ENCODE data around the gene LUZP2. TPM values are rescaled to one million over a fixed set of nuclear protein-coding genes. Genes with fewer than 3 reads are reported as not detected.

Gene LUZP2
- polyA plus RNA-seq, 1 experiment = 1.6 TPM

DNA sequence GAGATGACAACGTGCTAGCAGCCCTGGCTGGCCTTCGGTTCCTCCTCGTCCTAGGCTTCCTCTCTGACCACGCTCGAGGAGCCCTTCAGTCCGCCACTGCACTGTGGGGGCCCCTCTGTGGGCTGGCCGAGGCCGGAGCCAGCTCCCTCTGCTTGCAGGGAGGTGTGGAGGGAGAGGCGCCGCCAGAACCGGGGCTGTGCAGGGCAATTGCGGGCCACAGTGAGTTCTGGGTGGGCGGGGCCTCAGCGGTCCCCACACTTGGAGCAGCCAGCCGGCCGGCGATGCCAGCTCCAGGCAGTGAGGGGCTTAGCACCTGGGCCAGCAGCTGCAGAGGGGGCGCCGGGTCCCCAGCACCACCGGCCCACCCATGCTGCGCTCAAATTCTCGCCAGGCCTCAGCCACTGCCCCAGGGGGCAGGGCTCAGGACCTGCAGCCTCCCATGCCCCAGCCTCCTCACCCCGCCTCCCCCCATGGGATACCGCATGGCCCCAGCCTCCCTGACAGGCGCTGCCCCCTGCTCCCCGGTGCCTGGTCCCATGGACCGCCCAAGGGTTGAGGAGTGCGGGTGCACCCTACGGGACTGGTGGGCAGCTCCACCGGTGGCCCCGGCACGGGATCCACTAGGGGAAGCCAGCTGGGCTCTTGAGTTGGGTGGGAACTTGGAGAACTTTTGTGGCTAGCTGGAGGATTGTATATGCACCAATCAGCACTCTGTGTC is 399.4 kb downstream of the LUZP2 start:
- H3K4me3 ChIP-seq (ENCODE audit: low read depth, low read length) = no peak overlapping the region
- no peaks in the 10 kb centered on the region for H3K27me3 ChIP-seq (ENCODE audit: control insufficient read depth, insufficient read depth, low read length)
- TF ChIP-seq, protein P1, sequence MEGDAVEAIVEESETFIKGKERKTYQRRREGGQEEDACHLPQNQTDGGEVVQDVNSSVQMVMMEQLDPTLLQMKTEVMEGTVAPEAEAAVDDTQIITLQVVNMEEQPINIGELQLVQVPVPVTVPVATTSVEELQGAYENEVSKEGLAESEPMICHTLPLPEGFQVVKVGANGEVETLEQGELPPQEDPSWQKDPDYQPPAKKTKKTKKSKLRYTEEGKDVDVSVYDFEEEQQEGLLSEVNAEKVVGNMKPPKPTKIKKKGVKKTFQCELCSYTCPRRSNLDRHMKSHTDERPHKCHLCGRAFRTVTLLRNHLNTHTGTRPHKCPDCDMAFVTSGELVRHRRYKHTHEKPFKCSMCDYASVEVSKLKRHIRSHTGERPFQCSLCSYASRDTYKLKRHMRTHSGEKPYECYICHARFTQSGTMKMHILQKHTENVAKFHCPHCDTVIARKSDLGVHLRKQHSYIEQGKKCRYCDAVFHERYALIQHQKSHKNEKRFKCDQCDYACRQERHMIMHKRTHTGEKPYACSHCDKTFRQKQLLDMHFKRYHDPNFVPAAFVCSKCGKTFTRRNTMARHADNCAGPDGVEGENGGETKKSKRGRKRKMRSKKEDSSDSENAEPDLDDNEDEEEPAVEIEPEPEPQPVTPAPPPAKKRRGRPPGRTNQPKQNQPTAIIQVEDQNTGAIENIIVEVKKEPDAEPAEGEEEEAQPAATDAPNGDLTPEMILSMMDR (IDR thresholded peaks at IDR 0.05; ENCODE audit: low read depth, low read length) = no peak
- no peak overlapping the region for H3K27ac ChIP-seq (ENCODE audit: low read depth, low read length)
- H3K9me3 ChIP-seq (ENCODE audit: control insufficient read depth, insufficient read depth, low read length) = peaks cover 9% of the 10 kb centered on the region; the same call in 1 of the 2 replicates
- ChIA-PET POLR2A (no interaction called here), CTCF (no interaction called here)
- no peak for DNase-seq (ENCODE audit: low read depth, low spot score)

DNA sequence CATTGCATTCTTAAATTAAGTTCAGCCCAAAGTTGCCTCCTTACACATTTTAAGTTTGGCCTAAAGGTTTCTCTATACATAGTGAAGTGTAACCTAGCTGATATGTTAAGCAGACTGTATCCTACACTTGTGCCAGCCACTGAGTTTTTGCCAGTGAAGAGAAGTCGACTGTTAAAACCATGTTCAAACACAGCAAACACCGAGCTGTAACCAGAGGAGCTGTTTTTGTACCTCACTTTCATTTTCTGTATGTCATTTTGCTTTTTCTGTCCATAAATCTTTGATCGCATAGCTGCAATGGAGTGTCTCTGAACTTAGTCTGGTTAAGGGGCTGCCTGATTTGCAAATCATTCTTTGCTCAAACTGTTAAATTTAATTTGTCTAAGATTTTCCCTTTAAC is 403.7 kb downstream of the LUZP2 start:
- no peak overlapping the region for H3K4me3 ChIP-seq (ENCODE audit: low read depth, low read length)
- ChIA-PET POLR2A (no interaction called here), CTCF (no interaction called here)
- TF ChIP-seq, protein P1 (IDR thresholded peaks at IDR 0.05; ENCODE audit: low read depth, low read length) = no peak
- peaks cover 9% of the 10 kb centered on the region; the same call in 1 of the 2 replicates for H3K9me3 ChIP-seq (ENCODE audit: control insufficient read depth, insufficient read depth, low read length)
- H3K27me3 ChIP-seq (ENCODE audit: control insufficient read depth, insufficient read depth, low read length) = no peaks in the 10 kb centered on the region
- no peak for DNase-seq (ENCODE audit: low read depth, low spot score)
- H3K27ac ChIP-seq (ENCODE audit: low read depth, low read length) = no peak overlapping the region

DNA sequence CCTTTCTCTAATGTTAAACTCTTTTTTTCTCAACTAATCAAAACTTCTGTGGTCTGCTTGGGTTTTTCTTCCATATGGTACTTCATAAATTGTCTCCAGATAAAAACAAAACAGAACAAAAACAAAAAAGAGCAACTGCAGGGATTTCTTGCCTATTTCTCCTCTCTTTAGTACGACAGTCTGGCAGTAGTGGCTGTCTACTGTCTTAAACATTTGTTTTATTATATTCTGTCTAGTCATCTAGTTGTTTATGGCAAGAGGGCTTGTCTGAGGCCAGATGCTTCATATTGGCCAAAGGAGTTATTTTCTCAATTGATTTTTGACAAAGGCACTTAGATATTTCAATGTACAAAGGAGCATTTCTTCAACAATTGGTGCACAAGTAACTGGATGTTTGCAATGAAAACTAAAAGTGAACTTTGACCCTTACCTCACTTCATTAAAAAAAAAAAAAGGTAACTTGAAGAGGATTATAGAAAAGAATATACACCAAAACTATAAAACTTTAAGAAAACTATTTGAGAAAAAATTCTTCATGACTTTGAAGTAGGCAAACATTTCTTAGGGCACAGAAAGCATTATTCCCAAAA is 404.2 kb downstream of the LUZP2 start:
- TF ChIP-seq, protein P1 (IDR thresholded peaks at IDR 0.05; ENCODE audit: low read depth, low read length) = no peak
- CTCF ChIA-PET = no interaction called here
- no peaks in the 10 kb centered on the region for H3K27me3 ChIP-seq (ENCODE audit: control insufficient read depth, insufficient read depth, low read length)
- H3K27ac ChIP-seq (ENCODE audit: low read depth, low read length) = no peak overlapping the region
- POLR2A ChIA-PET = no interaction called here
- H3K4me3 ChIP-seq (ENCODE audit: low read depth, low read length) = no peak overlapping the region
- H3K9me3 ChIP-seq (ENCODE audit: control insufficient read depth, insufficient read depth, low read length) = peaks cover 6% of the 10 kb centered on the region; the same call in 1 of the 2 replicates
- no peak for DNase-seq (ENCODE audit: low read depth, low spot score)

DNA sequence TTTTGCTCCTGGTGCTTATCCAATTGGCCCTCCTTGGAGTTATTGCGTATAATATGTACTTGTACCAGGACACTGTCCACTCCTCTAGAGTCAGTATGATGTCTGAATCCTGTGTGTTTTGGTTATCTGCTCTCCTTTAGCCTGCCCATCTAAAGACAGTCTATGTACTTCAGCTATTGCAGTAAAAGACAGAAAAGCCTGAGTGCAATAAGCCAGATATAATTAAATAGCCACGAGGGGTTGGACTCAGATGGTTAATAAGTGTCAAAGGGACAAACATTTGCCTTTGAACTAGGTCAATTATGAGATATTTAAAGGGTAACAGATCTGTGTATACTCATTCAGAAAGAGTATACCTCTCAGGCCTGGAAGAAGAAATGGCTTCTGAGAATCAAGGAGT is 406.7 kb downstream of the LUZP2 start:
- no peaks in the 10 kb centered on the region for H3K27me3 ChIP-seq (ENCODE audit: control insufficient read depth, insufficient read depth, low read length)
- CTCF ChIA-PET = no interaction called here
- POLR2A ChIA-PET = no interaction called here
- no peaks in the 10 kb centered on the region for H3K9me3 ChIP-seq (ENCODE audit: control insufficient read depth, insufficient read depth, low read length)
- TF ChIP-seq, protein P1 (IDR thresholded peaks at IDR 0.05; ENCODE audit: low read depth, low read length) = no peak
- H3K27ac ChIP-seq (ENCODE audit: low read depth, low read length) = no peak overlapping the region
- H3K4me3 ChIP-seq (ENCODE audit: low read depth, low read length) = no peak overlapping the region
- no peak for DNase-seq (ENCODE audit: low read depth, low spot score)

DNA sequence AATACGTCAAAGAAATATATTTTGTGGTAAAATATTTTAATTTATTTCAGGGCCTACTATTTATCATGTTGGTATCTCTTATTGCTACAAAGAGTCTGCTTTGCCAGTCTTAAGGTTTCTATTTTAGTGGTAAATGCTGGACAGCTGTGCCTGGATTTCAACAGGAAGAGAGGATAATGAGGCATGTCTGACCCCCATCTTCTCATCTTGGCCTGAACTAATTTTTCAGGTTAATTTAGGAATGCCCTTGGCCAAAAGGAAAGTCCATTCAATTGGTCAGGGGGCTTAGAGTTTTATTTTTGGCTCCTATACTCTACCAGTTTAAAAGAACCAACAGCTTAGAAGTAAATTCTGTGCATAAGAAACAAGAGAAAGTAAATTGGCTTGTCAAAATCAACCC is 428.2 kb downstream of the LUZP2 start:
- TF ChIP-seq, protein P1 (IDR thresholded peaks at IDR 0.05; ENCODE audit: low read depth, low read length) = no peak
- H3K27me3 ChIP-seq (ENCODE audit: control insufficient read depth, insufficient read depth, low read length) = no peaks in the 10 kb centered on the region
- ChIA-PET POLR2A (no interaction called here), CTCF (no interaction called here)
- H3K9me3 ChIP-seq (ENCODE audit: control insufficient read depth, insufficient read depth, low read length) = peaks cover 2% of the 10 kb centered on the region; the same call in 1 of the 2 replicates
- H3K27ac ChIP-seq (ENCODE audit: low read depth, low read length) = no peak overlapping the region
- DNase-seq (ENCODE audit: low read depth, low spot score) = no peak
- no peak overlapping the region for H3K4me3 ChIP-seq (ENCODE audit: low read depth, low read length)

All from AG04450 (cell line).